HepG2 (cell line): ENCODE data around the gene SRP68. TPM values are rescaled to one million over a fixed set of nuclear protein-coding genes. Genes with fewer than 3 reads are reported as not detected.

Source experiments
- ATAC-seq: fragments of 200-7000 bp; cut with Tn5 transposase; 3 replicates; pipeline ENCODE4 v1.9.1; 2020; ENCODE audit warnings: mild to moderate bottlenecking, moderate library complexity
- BruUV-seq: library from RNA; stranded (reverse); fragments of 400-500 nt; replicated peaks from 2 replicates; lab custom pipeline; 2021; lab: Mats Ljungman, UMichigan
- CTCF ChIA-PET: fragments of 300-600 bp; formaldehyde crosslinking; extraction: SDS; loops from one replicate; lab custom pipeline; 2021; ENCODE audit warnings: low total read pairs, inconsistent platforms, low intra/inter-chr PET ratio; lab: Yijun Ruan, JAX
- POLR2A ChIA-PET: fragments of 350-600 bp; sonication (Branson Sonifier 250); formaldehyde crosslinking; loops from one replicate; lab custom pipeline; 2020; ENCODE audit warnings: antibody characterized with exemption, inconsistent platforms; lab: Yijun Ruan, JAX
- DNase-seq: peaks from one replicate; pipeline ENCODE4 v3.0.0-alpha.2; 2015; ENCODE audit warnings: low spot score
- FAIRE-seq: peaks from 3 replicates; lab custom pipeline; 2011; peaks lifted over from hg19 to GRCh38; lab: Jason Lieb, UNC
- H2AFZ ChIP-seq: one replicate; pipeline ENCODE4 v1.6.1; 2011; ENCODE audit warnings: low read length, inconsistent platforms
- H3K27ac ChIP-seq: fragments of 300-600 bp; 3 replicates; pipeline ENCODE4 v1.8.0; 2011; ENCODE audit warnings: mixed run types, mild to moderate bottlenecking, mixed read lengths, low read length, inconsistent platforms; ENCODE audit not compliant: insufficient read depth; ENCODE audit errors: extremely low read length
- H3K27me3 ChIP-seq, 2 experiments: fragments of 200-600 bp in 1 of 2; 2 replicates in 1 of 2; 3 replicates in 1 of 2; pipeline versions ENCODE4 v1.6.0 to v1.8.0; 2011; ENCODE audit warnings: low read length in 2 of 2, mild to moderate bottlenecking in 2 of 2, moderate library complexity in 2 of 2, inconsistent platforms in 1 of 2; ENCODE audit not compliant: insufficient read depth in 2 of 2, control insufficient read depth in 1 of 2
- H3K36me3 ChIP-seq, 2 experiments: fragments of 200-600 bp in 1 of 2; replicated peaks in 1 of 2; 2 replicates in 1 of 2; 3 replicates in 1 of 2; pipeline versions ENCODE4 v1.5.1 to v1.8.0; 2011; ENCODE audit warnings: low read length in 2 of 2, inconsistent platforms in 1 of 2; ENCODE audit not compliant: insufficient read depth in 2 of 2, control insufficient read depth in 1 of 2
- H3K4me1 ChIP-seq: 2 replicates; pipeline ENCODE4 v1.5.1; 2012; ENCODE audit warnings: low read length, inconsistent platforms; ENCODE audit not compliant: insufficient read depth
- H3K4me2 ChIP-seq: 2 replicates; pipeline ENCODE4 v1.6.0; 2011; ENCODE audit warnings: low read depth, low read length, inconsistent platforms
- H3K4me3 ChIP-seq, 3 experiments: fragments of 200-600 bp in 1 of 3; sonication (generic), shearing (Covaris generic) in 1 of 3; replicated peaks in 1 of 3; 2 replicates each; pipeline ENCODE4 v1.5.1; 2011 to 2016; ENCODE audit warnings: low read length in 3 of 3, inconsistent platforms in 2 of 3, low read depth in 2 of 3, mild to moderate bottlenecking in 2 of 3, control low read depth in 1 of 3, mixed read lengths in 1 of 3; ENCODE audit not compliant: insufficient read depth in 1 of 3
- H3K79me2 ChIP-seq: one replicate; pipeline ENCODE4 v1.6.1; 2011; ENCODE audit warnings: low read length, inconsistent platforms; ENCODE audit not compliant: insufficient read depth
- H3K9ac ChIP-seq: 2 replicates; pipeline ENCODE4 v1.6.0; 2011; ENCODE audit warnings: mild to moderate bottlenecking, low read depth, low read length, inconsistent platforms; ENCODE audit not compliant: insufficient read depth
- H3K9me3 ChIP-seq: 2 replicates; pipeline ENCODE4 v1.5.1; 2012; ENCODE audit warnings: mild to moderate bottlenecking, low read length
- H4K20me1 ChIP-seq: 2 replicates; pipeline ENCODE4 v1.6.0; 2011; ENCODE audit warnings: inconsistent platforms, mild to moderate bottlenecking, low read length, moderate library complexity; ENCODE audit not compliant: insufficient read depth
- AGO1 ChIP-seq: fragments of 200-400 bp; formaldehyde crosslinking; IDR thresholded peaks from 2 replicates; pipeline ENCODE4 v1.6.1; 2017; ENCODE audit warnings: mild to moderate bottlenecking, low read depth, low read length, moderate library complexity; ENCODE audit not compliant: poor library complexity, severe bottlenecking
- MTF1 ChIP-seq: sonication (generic); formaldehyde crosslinking; IDR thresholded peaks from 2 replicates; pipeline ENCODE4 v1.5.0; 2020; ENCODE audit warnings: missing genetic modification reagents
- NR2F1 ChIP-seq, 2 experiments: fragments of 450-650 bp in 1 of 2; formaldehyde crosslinking in 1 of 2; IDR thresholded peaks; 2 replicates each; pipeline versions ENCODE4 v1.5.0 to v1.6.1; 2016 to 2020; ENCODE audit warnings: mild to moderate bottlenecking in 1 of 2, missing compliant biosample characterization in 1 of 2, missing genetic modification reagents in 1 of 2, moderate library complexity in 1 of 2
- PAF1 ChIP-seq: IDR thresholded peaks from 2 replicates; pipeline ENCODE4 v1.6.1; 2016; ENCODE audit warnings: missing genetic modification reagents, missing compliant biosample characterization
- SALL2 ChIP-seq: sonication (generic); formaldehyde crosslinking; IDR thresholded peaks from 2 replicates; pipeline ENCODE4 v1.8.1; 2023; ENCODE audit warnings: mild to moderate bottlenecking, missing genetic modification reagents, inconsistent platforms
- ZNF101 ChIP-seq: sonication (generic); formaldehyde crosslinking; IDR thresholded peaks from 2 replicates; pipeline ENCODE4 v1.4.0; 2020; ENCODE audit warnings: mild to moderate bottlenecking, low read depth, missing genetic modification reagents, borderline replicate concordance
- ZNF446 ChIP-seq: sonication (generic); formaldehyde crosslinking; IDR thresholded peaks from 2 replicates; pipeline ENCODE4 v1.5.0; 2020; ENCODE audit warnings: mild to moderate bottlenecking, missing genetic modification reagents
- ZNF782 ChIP-seq: sonication (generic); formaldehyde crosslinking; IDR thresholded peaks from 2 replicates; pipeline ENCODE4 v1.4.0; 2020; ENCODE audit warnings: missing genetic modification reagents, mild to moderate bottlenecking, borderline replicate concordance
- WGBS: methylation state at CpG from one replicate; pipeline ENCODE4 v1.1.6; 2017; ENCODE audit warnings: low lambda C conversion rate; 5-methylcytosine and 5-hydroxymethylcytosine counted together
- in situ Hi-C: cut with HindIII; loops from 2 replicates; pipeline ENCODE4 v1.10.0; 2017; ENCODE audit warnings: low pct_unique_long_range_greater_than_20kb; ENCODE audit not compliant: extremely low pct_ligation_motif_present
- intact Hi-C: fragments of 100-400 bp; cut with micrococcal nuclease; formaldehyde crosslinking; loops from one replicate; pipeline ENCODE4 v1.10.0; 2022; ENCODE audit not compliant: unreplicated experiment
- polyA plus RNA-seq, 8 experiments: library from polyadenylated mRNA; depleted of rRNA in 3 of 8; stranded (reverse) in 7 of 8; unstranded in 1 of 8; fragments of >200 nt; fragmentation: Illumina TruSeq in 4 of 8; extraction: Trizol in 4 of 8; gene quantifications; 2 replicates each; pipeline versions ENCODE4 v1.2.1 to v1.2.3, GENCODE V29; 2011 to 2016; ENCODE audit warnings: low read depth in 4 of 8, missing spikeins in 1 of 8, mixed read lengths in 1 of 8; ENCODE audit not compliant: insufficient read depth in 1 of 8
- total RNA-seq, 5 experiments: library from RNA; depleted of rRNA; stranded (reverse); fragments of >200 nt; fragmentation: Illumina TruSeq; extraction: Trizol; gene quantifications; 2 replicates each; pipeline ENCODE4 v1.2.3, GENCODE V29; 2016; ENCODE audit warnings: low read depth in 1 of 5
- TF ChIP-seq, protein P1 (sequence below): sonication (generic); formaldehyde crosslinking; IDR thresholded peaks from 2 replicates; pipeline ENCODE4 v1.8.0; 2023; ENCODE audit warnings: mild to moderate bottlenecking, missing genetic modification reagents
- TF ChIP-seq, protein P2 (sequence below): sonication (generic); formaldehyde crosslinking; IDR thresholded peaks from 2 replicates; pipeline ENCODE4 v1.8.1; 2023; ENCODE audit warnings: mild to moderate bottlenecking, missing genetic modification reagents
- TF ChIP-seq, protein P3 (sequence below): sonication (generic); formaldehyde crosslinking; IDR thresholded peaks from 2 replicates; pipeline ENCODE4 v1.5.1; 2020; ENCODE audit warnings: mild to moderate bottlenecking, missing genetic modification reagents, moderate library complexity

SRP68 gene
- total and polyA plus RNA-seq, 2 of the 13 experiments (the other 11 are each of a cell fraction or from before 2014, with no cell fraction given) = 39.8 to 74.3 TPM

DNA sequence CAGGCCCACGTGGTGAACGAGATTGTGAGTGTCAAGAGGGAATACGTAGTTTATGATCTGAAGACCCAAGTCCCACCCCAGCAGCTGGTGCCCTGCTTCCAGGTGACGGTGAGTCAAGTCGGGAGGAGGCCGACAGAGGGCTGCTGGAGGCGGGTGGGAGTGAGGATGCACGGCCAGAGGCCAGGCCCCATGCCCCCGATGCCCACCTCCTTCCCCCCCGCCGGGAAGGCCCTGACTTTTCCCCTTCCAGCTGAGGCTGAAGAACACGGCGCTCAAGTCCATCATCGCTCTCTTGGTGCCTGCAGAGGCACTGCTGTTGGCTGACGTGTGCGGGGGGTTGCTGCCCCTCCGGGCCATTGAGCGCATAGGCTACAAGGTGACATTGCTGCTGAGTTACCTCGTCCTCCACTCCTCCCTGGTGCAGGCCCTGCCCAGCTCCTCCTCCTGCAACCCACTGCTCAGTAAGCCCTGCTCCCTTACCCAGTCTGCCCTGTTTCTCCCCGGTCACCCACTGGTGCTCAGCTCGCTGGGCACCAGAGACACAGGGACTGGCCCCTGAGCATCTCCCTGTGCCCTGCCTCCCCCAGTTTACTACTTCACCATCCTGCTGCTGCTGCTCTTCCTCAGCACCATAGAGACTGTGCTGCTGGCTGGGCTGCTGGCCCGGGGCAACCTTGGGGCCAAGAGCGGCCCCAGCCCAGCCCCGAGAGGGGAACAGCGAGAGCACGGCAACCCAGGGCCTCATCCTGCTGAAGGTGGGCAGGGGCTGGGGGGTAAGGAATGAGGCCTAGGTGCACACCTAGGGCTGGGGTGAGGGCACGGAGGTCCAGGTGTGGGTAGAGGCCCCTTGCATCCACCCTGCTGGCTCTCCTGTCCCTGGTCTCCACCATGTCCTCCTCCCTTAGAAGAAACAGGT lies 9.2 kb upstream of the SRP68 start:
- peak; percentile 21 for FAIRE-seq
- Histone ChIP-seq H3K4me2 (no peak overlapping the region), H3K9ac (no peak overlapping the region), H3K36me3 (peaks cover 22 to 25% of the 10 kb centered on the region in 2 experiments; a peak in 4 of 5 replicates), H3K79me2 (no peaks in the 10 kb centered on the region), H2AFZ (no peak overlapping the region), H3K4me3 (no peak overlapping the region), H3K27me3 (peaks cover 8 to 26% of the 10 kb centered on the region in 2 experiments; a peak in 4 of 5 replicates), H4K20me1 (0 out of 2 replicates have a peak, but pooled peaks cover 8% of the 10 kb centered on the region), H3K9me3 (no peaks in the 10 kb centered on the region), H3K27ac (no peak overlapping the region), H3K4me1 (peaks cover 20% of the 10 kb centered on the region)
- POLR2A ChIA-PET = interaction anchor here (0.9 to 1.4 kb wide), 2 partner anchors 9 to 52 kb away, joined by 4 to 5 read pairs; partner anchors contain the start of gene SRP68
- CTCF ChIA-PET = no interaction called here
- no TSS peak for BruUV-seq
- intact Hi-C loops (no loop called here), in situ Hi-C loops (no loop called here)
- DNase-seq = no peak
- 84% methylated on average over 26 of the region's 27 CpGs for WGBS
- 0 out of 3 replicates have a peak, but pooled peaks have one; percentile 1 for ATAC-seq
- TF ChIP-seq, protein P1, sequence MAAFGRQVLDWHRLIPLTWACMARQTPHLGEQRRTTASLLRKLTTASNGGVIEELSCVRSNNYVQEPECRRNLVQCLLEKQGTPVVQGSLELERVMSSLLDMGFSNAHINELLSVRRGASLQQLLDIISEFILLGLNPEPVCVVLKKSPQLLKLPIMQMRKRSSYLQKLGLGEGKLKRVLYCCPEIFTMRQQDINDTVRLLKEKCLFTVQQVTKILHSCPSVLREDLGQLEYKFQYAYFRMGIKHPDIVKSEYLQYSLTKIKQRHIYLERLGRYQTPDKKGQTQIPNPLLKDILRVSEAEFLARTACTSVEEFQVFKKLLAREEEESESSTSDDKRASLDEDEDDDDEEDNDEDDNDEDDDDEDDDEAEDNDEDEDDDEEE (CRISPR knock-in tag) = no peak
- no peak for TF ChIP-seq ZNF101 (CRISPR knock-in tag)
- no peak for TF ChIP-seq SALL2 (CRISPR knock-in tag)
- TF ChIP-seq, protein P2, sequence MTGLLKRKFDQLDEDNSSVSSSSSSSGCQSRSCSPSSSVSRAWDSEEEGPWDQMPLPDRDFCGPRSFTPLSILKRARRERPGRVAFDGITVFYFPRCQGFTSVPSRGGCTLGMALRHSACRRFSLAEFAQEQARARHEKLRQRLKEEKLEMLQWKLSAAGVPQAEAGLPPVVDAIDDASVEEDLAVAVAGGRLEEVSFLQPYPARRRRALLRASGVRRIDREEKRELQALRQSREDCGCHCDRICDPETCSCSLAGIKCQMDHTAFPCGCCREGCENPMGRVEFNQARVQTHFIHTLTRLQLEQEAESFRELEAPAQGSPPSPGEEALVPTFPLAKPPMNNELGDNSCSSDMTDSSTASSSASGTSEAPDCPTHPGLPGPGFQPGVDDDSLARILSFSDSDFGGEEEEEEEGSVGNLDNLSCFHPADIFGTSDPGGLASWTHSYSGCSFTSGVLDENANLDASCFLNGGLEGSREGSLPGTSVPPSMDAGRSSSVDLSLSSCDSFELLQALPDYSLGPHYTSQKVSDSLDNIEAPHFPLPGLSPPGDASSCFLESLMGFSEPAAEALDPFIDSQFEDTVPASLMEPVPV (CRISPR knock-in tag) = peak; percentile 23; the same call in 1 of the 2 replicates
- no peak for TF ChIP-seq ZNF782 (CRISPR knock-in tag)
- no peak for TF ChIP-seq MTF1 (CRISPR knock-in tag)
- TF ChIP-seq ZNF446 = no peak
- peak; percentile 38; the same call in 1 of the 2 replicates for TF ChIP-seq PAF1 (CRISPR knock-in tag)
- TF ChIP-seq, protein P3, sequence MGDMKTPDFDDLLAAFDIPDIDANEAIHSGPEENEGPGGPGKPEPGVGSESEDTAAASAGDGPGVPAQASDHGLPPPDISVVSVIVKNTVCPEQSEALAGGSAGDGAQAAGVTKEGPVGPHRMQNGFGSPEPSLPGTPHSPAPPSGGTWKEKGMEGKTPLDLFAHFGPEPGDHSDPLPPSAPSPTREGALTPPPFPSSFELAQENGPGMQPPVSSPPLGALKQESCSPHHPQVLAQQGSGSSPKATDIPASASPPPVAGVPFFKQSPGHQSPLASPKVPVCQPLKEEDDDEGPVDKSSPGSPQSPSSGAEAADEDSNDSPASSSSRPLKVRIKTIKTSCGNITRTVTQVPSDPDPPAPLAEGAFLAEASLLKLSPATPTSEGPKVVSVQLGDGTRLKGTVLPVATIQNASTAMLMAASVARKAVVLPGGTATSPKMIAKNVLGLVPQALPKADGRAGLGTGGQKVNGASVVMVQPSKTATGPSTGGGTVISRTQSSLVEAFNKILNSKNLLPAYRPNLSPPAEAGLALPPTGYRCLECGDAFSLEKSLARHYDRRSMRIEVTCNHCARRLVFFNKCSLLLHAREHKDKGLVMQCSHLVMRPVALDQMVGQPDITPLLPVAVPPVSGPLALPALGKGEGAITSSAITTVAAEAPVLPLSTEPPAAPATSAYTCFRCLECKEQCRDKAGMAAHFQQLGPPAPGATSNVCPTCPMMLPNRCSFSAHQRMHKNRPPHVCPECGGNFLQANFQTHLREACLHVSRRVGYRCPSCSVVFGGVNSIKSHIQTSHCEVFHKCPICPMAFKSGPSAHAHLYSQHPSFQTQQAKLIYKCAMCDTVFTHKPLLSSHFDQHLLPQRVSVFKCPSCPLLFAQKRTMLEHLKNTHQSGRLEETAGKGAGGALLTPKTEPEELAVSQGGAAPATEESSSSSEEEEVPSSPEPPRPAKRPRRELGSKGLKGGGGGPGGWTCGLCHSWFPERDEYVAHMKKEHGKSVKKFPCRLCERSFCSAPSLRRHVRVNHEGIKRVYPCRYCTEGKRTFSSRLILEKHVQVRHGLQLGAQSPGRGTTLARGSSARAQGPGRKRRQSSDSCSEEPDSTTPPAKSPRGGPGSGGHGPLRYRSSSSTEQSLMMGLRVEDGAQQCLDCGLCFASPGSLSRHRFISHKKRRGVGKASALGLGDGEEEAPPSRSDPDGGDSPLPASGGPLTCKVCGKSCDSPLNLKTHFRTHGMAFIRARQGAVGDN = peak; percentile 1; the same call in 1 of the 2 replicates
- TF ChIP-seq AGO1 = no peak
- no peak for TF ChIP-seq NR2F1 (CRISPR knock-in tag; IDR thresholded peaks at IDR 0.05)
